ENCODE data around the gene TMEM266. TPM values are rescaled to one million over a fixed set of nuclear protein-coding genes. Genes with fewer than 3 reads are reported as not detected.

TMEM266 gene
- total RNA-seq, 1 donor from 2014 or later: 0.21 TPM

DNA sequence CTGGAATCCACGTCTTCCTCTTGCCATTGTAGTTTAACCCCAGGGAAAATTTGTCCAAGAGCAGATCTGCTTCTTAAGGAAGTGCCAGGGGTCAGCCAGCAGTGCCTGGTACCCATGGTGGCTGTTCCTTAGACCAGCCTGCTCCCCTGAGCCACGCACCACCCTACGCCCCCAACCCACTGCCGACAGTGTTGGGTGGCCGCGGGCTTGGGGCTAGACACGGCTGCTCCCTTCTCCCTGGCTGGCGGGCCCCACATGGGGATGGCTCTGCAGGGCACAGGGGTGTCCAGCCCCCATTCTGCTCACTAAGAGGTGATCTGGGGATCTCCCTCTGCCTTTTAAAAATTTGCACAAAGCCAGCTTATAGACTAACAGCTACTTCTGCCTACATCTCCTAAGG, 104.8 kb downstream of the TMEM266 start:
- H3K27me3 ChIP-seq (ENCODE audit: control insufficient read depth, insufficient read depth, low read length): peaks cover 9% of the 10 kb centered on the region
- H3K36me3 ChIP-seq (ENCODE audit: control insufficient read depth, insufficient read depth, low read length): no peaks in the 10 kb centered on the region
- TF ChIP-seq, protein P1, sequence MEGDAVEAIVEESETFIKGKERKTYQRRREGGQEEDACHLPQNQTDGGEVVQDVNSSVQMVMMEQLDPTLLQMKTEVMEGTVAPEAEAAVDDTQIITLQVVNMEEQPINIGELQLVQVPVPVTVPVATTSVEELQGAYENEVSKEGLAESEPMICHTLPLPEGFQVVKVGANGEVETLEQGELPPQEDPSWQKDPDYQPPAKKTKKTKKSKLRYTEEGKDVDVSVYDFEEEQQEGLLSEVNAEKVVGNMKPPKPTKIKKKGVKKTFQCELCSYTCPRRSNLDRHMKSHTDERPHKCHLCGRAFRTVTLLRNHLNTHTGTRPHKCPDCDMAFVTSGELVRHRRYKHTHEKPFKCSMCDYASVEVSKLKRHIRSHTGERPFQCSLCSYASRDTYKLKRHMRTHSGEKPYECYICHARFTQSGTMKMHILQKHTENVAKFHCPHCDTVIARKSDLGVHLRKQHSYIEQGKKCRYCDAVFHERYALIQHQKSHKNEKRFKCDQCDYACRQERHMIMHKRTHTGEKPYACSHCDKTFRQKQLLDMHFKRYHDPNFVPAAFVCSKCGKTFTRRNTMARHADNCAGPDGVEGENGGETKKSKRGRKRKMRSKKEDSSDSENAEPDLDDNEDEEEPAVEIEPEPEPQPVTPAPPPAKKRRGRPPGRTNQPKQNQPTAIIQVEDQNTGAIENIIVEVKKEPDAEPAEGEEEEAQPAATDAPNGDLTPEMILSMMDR (IDR thresholded peaks at IDR 0.05; ENCODE audit: insufficient read depth, low read length, poor library complexity, severe bottlenecking): no peak
- DNase-seq (ENCODE audit: low read depth): no peak
- no peak overlapping the region for H3K4me3 ChIP-seq (ENCODE audit: low read depth, low read length)

DNA sequence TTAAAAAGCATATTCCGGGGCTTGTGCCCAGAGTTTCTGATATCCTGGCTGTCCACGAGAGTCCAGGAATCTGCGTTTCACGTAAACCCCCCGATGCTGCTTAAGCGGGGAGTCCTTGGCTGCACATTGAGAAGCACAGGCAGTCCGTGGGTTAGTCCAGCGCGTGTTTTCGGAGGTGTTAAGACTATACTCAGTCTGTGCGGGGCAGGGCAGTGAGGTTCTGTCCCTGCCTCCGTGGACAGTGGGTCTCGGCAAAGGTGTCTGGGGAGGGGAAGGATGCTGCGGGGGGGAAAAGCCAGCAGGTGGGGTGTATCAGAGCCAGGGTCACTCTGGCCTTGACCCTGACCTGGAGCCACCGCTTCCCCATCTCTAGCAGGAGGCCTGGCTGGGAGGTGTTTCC, 106.2 kb downstream of the TMEM266 start:
- TF ChIP-seq, protein P1 (IDR thresholded peaks at IDR 0.05; ENCODE audit: insufficient read depth, low read length, poor library complexity, severe bottlenecking): no peak
- H3K27me3 ChIP-seq (ENCODE audit: control insufficient read depth, insufficient read depth, low read length): peaks cover 7% of the 10 kb centered on the region
- no peak for DNase-seq (ENCODE audit: low read depth)
- no peaks in the 10 kb centered on the region for H3K36me3 ChIP-seq (ENCODE audit: control insufficient read depth, insufficient read depth, low read length)
- H3K4me3 ChIP-seq (ENCODE audit: low read depth, low read length): no peak overlapping the region

DNA sequence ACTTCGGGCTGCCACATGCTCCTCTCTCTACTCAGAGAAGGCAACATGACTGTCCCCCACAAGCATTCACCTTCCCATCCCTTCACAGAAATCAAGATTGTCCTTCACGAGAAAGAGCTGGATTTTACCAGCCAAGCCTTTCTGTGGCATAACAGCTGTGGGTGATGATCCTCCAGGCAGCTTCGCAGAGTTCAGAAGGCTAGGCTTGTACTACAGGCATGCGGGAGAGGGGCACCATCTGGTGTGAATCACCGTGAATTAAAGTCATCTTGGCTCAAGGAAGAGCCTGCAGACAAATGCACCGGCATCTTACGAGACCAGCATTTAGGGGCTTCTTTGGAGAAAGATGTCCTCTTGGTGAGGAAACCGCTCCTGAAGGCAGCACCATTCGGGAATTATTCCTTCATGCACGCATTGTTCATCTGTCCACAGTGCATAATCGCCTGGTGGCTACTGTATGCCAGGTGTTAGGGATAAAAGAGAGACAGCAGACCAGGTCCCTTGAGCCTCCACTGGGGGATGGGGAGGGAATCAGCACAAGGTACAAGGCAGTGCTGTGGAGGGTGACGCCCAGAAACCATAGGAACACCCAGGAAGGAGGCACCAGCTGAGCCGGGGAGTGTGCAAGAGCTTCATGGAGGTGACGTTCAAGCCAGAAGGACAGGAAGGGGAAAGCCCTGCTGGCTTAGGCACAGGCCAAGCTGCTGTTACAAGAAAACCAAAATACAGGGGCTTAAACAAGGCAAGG, 108.6 kb downstream of the TMEM266 start:
- Histone ChIP-seq H3K4me3 (ENCODE audit: low read depth, low read length) (no peak overlapping the region), H3K36me3 (ENCODE audit: control insufficient read depth, insufficient read depth, low read length) (no peaks in the 10 kb centered on the region), H3K27me3 (ENCODE audit: control insufficient read depth, insufficient read depth, low read length) (peaks cover 3% of the 10 kb centered on the region)
- TF ChIP-seq, protein P1 (IDR thresholded peaks at IDR 0.05; ENCODE audit: insufficient read depth, low read length, poor library complexity, severe bottlenecking): no peak
- DNase-seq (ENCODE audit: low read depth): no peak

DNA sequence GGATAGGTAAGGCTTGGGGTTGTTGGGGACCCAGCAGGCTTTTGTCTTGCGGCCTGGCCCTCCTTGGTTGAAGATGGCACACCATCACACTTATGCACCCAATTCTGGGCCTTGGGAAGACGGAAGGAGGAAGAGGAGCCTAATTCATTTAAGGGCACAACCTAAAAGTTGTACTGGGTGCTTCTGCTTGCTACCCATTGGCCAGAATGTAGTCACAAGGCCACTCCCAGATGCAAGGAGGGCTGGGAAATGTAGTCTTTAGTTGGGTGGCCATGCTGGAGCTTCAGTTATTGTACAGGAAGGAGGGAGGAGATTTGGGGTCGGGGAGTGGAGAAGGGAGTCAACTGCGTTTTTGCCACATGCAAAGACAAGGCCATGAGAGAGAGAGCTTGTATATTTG, 109.2 kb downstream of the TMEM266 start:
- H3K36me3 ChIP-seq (ENCODE audit: control insufficient read depth, insufficient read depth, low read length): no peaks in the 10 kb centered on the region
- no peak for DNase-seq (ENCODE audit: low read depth)
- no peak overlapping the region for H3K4me3 ChIP-seq (ENCODE audit: low read depth, low read length)
- H3K27me3 ChIP-seq (ENCODE audit: control insufficient read depth, insufficient read depth, low read length): peaks cover 2% of the 10 kb centered on the region
- TF ChIP-seq, protein P1 (IDR thresholded peaks at IDR 0.05; ENCODE audit: insufficient read depth, low read length, poor library complexity, severe bottlenecking): no peak

GRCh38 chr15:76169911-76170800, 110.4 kb downstream of the TMEM266 start:
- Histone ChIP-seq H3K27me3 (ENCODE audit: control insufficient read depth, insufficient read depth, low read length) (peaks cover 2% of the 10 kb centered on the region), H3K36me3 (ENCODE audit: control insufficient read depth, insufficient read depth, low read length) (no peaks in the 10 kb centered on the region), H3K4me3 (ENCODE audit: low read depth, low read length) (no peak overlapping the region)
- TF ChIP-seq, protein P1 (IDR thresholded peaks at IDR 0.05; ENCODE audit: insufficient read depth, low read length, poor library complexity, severe bottlenecking): no peak
- DNase-seq (ENCODE audit: low read depth): no peak
